ENCODE data around the gene FAM110A. TPM values are rescaled to one million over a fixed set of nuclear protein-coding genes. Genes with fewer than 3 reads are reported as not detected.

FAM110A gene
- total RNA-seq, 2 donors from 2014 or later, result 5.7 to 5.8 TPM

DNA sequence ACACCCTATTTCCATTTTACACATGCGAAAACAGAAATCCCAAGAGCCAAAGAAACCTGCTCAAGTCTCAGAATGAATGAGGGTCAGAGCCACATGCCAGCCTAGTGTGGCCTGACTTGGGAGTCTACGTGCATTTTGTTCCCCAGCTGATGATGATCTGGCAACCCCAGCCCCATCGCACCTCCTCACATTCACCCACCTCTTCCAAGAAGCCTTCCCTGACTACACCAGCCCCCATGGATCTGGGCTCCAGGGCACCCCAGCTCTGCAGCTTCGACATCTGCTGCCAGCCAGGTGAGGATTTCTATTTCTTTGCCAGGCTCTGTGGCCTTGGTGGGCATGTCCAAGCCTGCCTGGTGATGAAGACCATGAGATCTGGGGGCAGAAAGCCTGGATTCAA is 41.6 kb downstream of the FAM110A start:
- TF ChIP-seq, protein P1, sequence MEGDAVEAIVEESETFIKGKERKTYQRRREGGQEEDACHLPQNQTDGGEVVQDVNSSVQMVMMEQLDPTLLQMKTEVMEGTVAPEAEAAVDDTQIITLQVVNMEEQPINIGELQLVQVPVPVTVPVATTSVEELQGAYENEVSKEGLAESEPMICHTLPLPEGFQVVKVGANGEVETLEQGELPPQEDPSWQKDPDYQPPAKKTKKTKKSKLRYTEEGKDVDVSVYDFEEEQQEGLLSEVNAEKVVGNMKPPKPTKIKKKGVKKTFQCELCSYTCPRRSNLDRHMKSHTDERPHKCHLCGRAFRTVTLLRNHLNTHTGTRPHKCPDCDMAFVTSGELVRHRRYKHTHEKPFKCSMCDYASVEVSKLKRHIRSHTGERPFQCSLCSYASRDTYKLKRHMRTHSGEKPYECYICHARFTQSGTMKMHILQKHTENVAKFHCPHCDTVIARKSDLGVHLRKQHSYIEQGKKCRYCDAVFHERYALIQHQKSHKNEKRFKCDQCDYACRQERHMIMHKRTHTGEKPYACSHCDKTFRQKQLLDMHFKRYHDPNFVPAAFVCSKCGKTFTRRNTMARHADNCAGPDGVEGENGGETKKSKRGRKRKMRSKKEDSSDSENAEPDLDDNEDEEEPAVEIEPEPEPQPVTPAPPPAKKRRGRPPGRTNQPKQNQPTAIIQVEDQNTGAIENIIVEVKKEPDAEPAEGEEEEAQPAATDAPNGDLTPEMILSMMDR (IDR thresholded peaks at IDR 0.05), result no peak
- no peaks in the 10 kb centered on the region for H3K36me3 ChIP-seq
- H3K4me1 ChIP-seq, result no peaks in the 10 kb centered on the region
- H3K9me3 ChIP-seq, result no peaks in the 10 kb centered on the region
- H3K27me3 ChIP-seq, result no peaks in the 10 kb centered on the region
- H3K27ac ChIP-seq, result no peak overlapping the region
- H3K4me3 ChIP-seq, result no peak overlapping the region
- no peak for DNase-seq (ENCODE audit: low spot score)

GRCh38 chr20:877814-878213 is 44.3 kb downstream of the FAM110A start:
- H3K27me3 ChIP-seq, result no peaks in the 10 kb centered on the region
- H3K4me3 ChIP-seq, result no peak overlapping the region
- H3K4me1 ChIP-seq, result no peaks in the 10 kb centered on the region
- DNase-seq (ENCODE audit: low spot score), result no peak
- no peak overlapping the region for H3K27ac ChIP-seq
- no peaks in the 10 kb centered on the region for H3K36me3 ChIP-seq
- H3K9me3 ChIP-seq, result no peaks in the 10 kb centered on the region
- TF ChIP-seq, protein P1 (IDR thresholded peaks at IDR 0.05), result no peak

DNA sequence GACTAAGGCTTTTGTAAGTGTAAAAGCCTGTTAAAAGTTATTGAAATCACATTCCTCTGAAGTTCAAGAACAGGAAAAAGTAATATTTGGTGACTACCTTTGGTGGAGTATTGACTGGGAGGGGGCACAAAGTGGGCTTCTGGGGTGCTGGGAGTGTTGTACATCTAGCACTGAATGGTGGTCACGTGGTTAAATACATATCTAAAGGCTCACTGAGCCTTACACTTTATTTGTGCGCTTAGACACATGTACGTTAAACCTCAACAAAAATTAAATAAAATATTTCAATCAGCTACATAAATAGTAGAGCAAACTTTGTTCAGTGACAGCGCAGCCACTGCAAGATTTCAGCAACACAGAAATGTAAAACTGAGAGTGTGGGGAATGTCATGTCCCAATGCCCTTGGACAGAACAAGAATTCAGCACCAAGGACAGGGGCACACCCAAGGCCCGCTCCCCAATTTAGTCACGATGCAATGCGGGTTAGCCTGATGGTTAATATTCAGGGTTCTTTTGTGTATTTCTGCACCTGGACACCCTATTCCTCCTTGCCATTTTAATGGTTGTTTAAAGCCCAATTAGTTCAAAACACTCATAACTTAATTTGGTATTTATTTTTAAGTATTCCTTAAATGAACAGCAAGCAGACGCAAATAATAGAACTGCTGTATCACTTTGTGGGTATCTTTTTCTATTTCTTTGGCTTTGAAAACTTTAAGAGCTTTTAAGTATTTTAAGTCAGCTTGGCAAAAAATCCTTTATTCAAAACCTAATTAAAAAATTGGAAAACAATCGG is 45.2 kb downstream of the FAM110A start:
- H3K9me3 ChIP-seq, result no peaks in the 10 kb centered on the region
- DNase-seq (ENCODE audit: low spot score), result no peak
- TF ChIP-seq, protein P1 (IDR thresholded peaks at IDR 0.05), result no peak
- H3K27ac ChIP-seq, result no peak overlapping the region
- no peaks in the 10 kb centered on the region for H3K36me3 ChIP-seq
- H3K4me3 ChIP-seq, result no peak overlapping the region
- no peaks in the 10 kb centered on the region for H3K4me1 ChIP-seq
- no peaks in the 10 kb centered on the region for H3K27me3 ChIP-seq

DNA sequence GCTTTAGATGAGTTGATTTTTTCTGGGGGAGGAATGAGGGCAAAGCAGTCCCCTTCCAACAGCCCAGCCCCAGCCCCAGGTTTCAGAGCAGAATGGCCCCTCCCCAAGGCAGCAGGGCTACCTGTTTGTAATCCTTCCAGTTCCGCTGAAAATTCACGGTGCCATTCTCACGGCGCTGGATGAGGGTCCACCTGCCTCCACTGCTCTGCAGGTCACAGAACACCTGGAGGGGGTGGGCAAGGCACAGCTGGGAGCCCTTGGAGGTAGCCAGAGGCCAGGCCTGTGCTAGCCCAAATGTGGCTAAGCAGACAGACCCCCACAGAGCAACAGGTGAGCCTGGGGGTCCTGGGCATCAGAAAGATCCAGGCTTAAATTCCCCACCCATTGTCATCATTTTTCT is 46.1 kb downstream of the FAM110A start:
- Histone ChIP-seq H3K4me1 (no peaks in the 10 kb centered on the region), H3K36me3 (no peaks in the 10 kb centered on the region), H3K9me3 (no peaks in the 10 kb centered on the region), H3K27me3 (no peaks in the 10 kb centered on the region), H3K4me3 (no peak overlapping the region), H3K27ac (no peak overlapping the region)
- TF ChIP-seq, protein P1 (IDR thresholded peaks at IDR 0.05), result no peak
- no peak for DNase-seq (ENCODE audit: low spot score)

- H3K4me1 ChIP-seq, result peaks cover 0 to 8% of the 10 kb centered on the region in 2 donors
- no peaks in the 10 kb centered on the region for H3K36me3 ChIP-seq
- DNase-seq (ENCODE audit: low spot score), result no peak
- H3K4me3 ChIP-seq, result no peak overlapping the region
- TF ChIP-seq, protein P1 (IDR thresholded peaks at IDR 0.05), result no peak
- H3K9me3 ChIP-seq, result no peaks in the 10 kb centered on the region
- no peak overlapping the region for H3K27ac ChIP-seq
- no peaks in the 10 kb centered on the region for H3K27me3 ChIP-seq
Measured at GRCh38 chr20:881051-881782, 47.7 kb downstream of the FAM110A start.
